ENCODE data around the gene TEX19. TPM values are rescaled to one million over a fixed set of nuclear protein-coding genes. Genes with fewer than 3 reads are reported as not detected.

Gene TEX19
- total RNA-seq, 2 experiments from 2014 or later: 2.0 to 3.4 TPM

DNA sequence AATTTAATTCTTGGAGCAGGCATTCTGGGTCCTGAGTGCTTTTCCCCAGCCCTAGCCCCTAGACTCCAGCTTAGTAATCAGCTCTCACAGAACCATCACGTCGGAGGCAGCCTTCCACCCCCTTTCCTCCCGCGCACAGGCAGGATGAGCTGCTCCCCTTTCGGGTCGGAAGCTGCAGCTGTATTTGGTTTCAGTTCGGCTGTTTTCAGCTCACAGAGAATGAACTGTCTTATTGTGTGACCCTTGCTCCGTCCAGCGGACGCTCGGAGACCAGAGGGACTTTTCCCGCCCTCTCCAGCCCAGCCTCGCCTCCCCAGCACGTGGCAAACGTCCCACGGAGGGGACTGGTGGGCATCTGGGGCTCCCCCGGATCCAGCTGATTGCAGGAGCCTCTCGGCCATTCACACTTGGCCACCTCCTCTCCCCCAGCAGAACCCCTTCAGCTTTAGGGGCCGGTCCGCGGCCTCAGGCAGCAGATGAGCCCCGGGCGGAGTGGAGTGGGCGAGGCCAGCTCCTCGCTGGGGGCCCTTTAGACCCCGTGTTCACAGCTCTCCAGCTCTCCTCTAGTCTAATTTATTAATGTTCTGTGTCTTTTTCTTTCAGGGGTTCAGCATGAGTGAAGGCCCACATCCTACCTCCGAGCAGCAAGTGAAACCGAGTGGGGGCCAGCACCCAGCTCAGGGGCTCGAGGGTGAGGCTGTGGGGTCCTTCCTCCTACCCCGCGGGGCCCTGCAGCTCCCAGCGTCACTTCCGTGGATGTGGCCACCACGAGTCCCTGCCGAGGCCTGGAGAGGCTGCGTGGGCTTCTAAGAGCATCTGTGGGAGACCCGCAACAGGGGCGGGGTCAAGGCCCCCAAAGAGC, 11.7 kb downstream of the TEX19 start:
- TF ChIP-seq, protein P1, sequence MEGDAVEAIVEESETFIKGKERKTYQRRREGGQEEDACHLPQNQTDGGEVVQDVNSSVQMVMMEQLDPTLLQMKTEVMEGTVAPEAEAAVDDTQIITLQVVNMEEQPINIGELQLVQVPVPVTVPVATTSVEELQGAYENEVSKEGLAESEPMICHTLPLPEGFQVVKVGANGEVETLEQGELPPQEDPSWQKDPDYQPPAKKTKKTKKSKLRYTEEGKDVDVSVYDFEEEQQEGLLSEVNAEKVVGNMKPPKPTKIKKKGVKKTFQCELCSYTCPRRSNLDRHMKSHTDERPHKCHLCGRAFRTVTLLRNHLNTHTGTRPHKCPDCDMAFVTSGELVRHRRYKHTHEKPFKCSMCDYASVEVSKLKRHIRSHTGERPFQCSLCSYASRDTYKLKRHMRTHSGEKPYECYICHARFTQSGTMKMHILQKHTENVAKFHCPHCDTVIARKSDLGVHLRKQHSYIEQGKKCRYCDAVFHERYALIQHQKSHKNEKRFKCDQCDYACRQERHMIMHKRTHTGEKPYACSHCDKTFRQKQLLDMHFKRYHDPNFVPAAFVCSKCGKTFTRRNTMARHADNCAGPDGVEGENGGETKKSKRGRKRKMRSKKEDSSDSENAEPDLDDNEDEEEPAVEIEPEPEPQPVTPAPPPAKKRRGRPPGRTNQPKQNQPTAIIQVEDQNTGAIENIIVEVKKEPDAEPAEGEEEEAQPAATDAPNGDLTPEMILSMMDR (conservative IDR thresholded peaks at IDR 0.05; ENCODE audit: low read length): no peak
- no peak for TF ChIP-seq EZH2phosphoT487 (IDR thresholded peaks at IDR 0.05; ENCODE audit: borderline replicate concordance, low read depth, low read length)
- no peaks in the 10 kb centered on the region for H4K20me1 ChIP-seq (ENCODE audit: insufficient read depth, low read length)
- POLR2A ChIA-PET: interaction anchor here (0.5 to 2.0 kb wide), 10 partner anchors 9 to 109 kb away, joined by 3 to 15 read pairs (median 4); partner anchors contain the start of gene TEX19

DNA sequence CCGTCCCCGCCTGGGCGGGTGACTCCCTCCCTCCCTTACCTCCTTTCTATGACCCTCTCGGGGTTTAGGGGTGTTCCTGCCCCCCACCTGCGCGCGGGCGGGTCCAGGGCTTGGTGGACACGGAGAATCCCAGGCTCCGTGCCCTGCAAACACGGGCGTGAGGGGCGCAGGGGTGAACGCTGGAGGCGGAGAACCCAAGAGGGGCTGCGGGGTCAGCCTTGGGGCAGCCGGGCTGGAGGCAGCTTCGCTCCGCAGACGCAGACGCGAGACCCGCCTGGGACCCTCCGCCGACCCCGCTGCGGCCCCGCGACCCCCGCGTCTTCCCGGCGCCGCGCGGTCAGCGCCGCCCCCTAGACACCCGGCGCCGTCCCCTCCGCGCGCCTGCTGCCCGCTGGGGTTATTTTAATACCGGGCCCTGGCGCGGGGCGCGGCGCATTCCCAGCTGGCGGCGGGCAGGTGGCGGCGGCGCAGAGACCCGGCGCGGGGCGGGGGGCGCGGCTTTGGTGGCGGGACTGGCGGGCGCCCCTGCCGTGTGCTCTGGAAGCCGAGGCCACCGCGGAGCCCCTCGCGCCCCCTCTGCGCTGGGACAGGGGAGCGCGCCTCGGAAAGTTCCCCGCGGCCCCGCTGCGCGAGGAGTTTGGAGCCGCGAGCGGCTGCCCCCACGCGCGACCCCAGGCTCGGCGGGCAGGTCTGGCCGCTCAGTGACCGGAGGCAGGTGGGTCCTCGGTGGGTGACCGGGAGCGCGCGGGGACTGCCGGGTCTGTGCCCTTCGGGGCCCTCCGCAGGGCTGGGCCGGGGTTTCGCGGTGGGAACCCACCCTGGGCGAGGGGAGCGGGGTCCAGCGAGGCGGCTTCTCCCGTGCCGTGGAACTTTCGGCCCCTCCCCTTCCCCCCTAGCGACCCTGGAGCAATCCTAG, 12.5 kb downstream of the TEX19 start, which contains the start of gene UTS2R:
Gene UTS2R (plus strand): TSS at position 433 of the 916 bp plus-strand sequence. CDS start 2,560 bp downstream, outside the sequence.
- CTCF ChIA-PET (ENCODE audit: unreplicated experiment): interaction anchor here (1.4 kb wide), 1 partner anchor 21 kb away, joined by 11 read pairs; no protein-coding TSS in a partner anchor
- H4K20me1 ChIP-seq (ENCODE audit: insufficient read depth, low read length): no peaks in the 10 kb centered on the region

More for the DNA sequence above, 11.7 kb downstream of the TEX19 start:
- Histone ChIP-seq H3K4me2 (ENCODE audit: low read length) (peak overlapping the region; percentile 56), H3K9me3 (ENCODE audit: low read length) (no peaks in the 10 kb centered on the region), H3K4me3 (ENCODE audit: low read depth, low read length, poor library complexity, severe bottlenecking) (peak overlapping the region; percentile 48), H3K27ac (ENCODE audit: low read depth, low read length, poor library complexity, severe bottlenecking) (peak overlapping the region; percentile 80), H3K9me2 (ENCODE audit: insufficient read depth, low read length) (no peaks in the 10 kb centered on the region), H3K4me1 (ENCODE audit: insufficient read depth, low read length, poor library complexity, severe bottlenecking) (peaks cover 59% of the 10 kb centered on the region), H3K36me3 (ENCODE audit: insufficient read depth, low read length) (no peaks in the 10 kb centered on the region), H3K79me2 (ENCODE audit: insufficient read depth, low read depth, low read length) (no peaks in the 10 kb centered on the region), H2AFZ (ENCODE audit: low read length) (peak overlapping the region; percentile 75)
- peak; percentile 87 for DNase-seq (ENCODE audit: low spot score)
- CTCF ChIA-PET (ENCODE audit: unreplicated experiment): interaction anchor here (1.0 to 1.4 kb wide), 2 partner anchors 12 to 20 kb away, joined by 3 to 11 read pairs; partner anchors contain the start of gene TEX19
- intact Hi-C loops (cut with micrococcal nuclease; ENCODE audit: unreplicated experiment): loop anchor here (1.0 to 2.0 kb wide), 2 partner anchors 20 to 78 kb away; no protein-coding TSS in a partner anchor
- BruUV-seq (replicated peaks): TSS peak; percentile 92

More for the DNA sequence above, 12.5 kb downstream of the TEX19 start, which contains the start of gene UTS2R:
- intact Hi-C loops (cut with micrococcal nuclease; ENCODE audit: unreplicated experiment): loop anchor here (2.0 kb wide), 1 partner anchor 77 kb away; no protein-coding TSS in a partner anchor
- no peaks in the 10 kb centered on the region for H3K36me3 ChIP-seq (ENCODE audit: insufficient read depth, low read length)
- H3K4me3 ChIP-seq (ENCODE audit: low read depth, low read length, poor library complexity, severe bottlenecking): peak within 1 kb of the TSS; percentile 48
- H3K4me1 ChIP-seq (ENCODE audit: insufficient read depth, low read length, poor library complexity, severe bottlenecking): peaks cover 50% of the 10 kb centered on the region
- peak within 1 kb of the TSS; percentile 80 for H3K27ac ChIP-seq (ENCODE audit: low read depth, low read length, poor library complexity, severe bottlenecking)
- peak within 1 kb of the TSS; percentile 56 for H3K4me2 ChIP-seq (ENCODE audit: low read length)
- no peaks in the 10 kb centered on the region for H3K9me2 ChIP-seq (ENCODE audit: insufficient read depth, low read length)
- no peak for TF ChIP-seq EZH2phosphoT487 (IDR thresholded peaks at IDR 0.05; ENCODE audit: borderline replicate concordance, low read depth, low read length)
- TF ChIP-seq, protein P1 (conservative IDR thresholded peaks at IDR 0.05; ENCODE audit: low read length): no peak
- H3K79me2 ChIP-seq (ENCODE audit: insufficient read depth, low read depth, low read length): no peaks in the 10 kb centered on the region
- no TSS peak for BruUV-seq (replicated peaks)
- peak within 1 kb of the TSS; percentile 75 for H2AFZ ChIP-seq (ENCODE audit: low read length)
- no peak for DNase-seq (ENCODE audit: low spot score)
- POLR2A ChIA-PET: interaction anchor here (1.3 to 2.0 kb wide), 5 partner anchors 13 to 79 kb away, joined by 3 to 15 read pairs (median 4); partner anchors contain the start of gene TEX19
- H3K9me3 ChIP-seq (ENCODE audit: low read length): no peaks in the 10 kb centered on the region

Data from OCI-LY7 (cell line).